Fibroblast of peridontal ligament (primary cell): ENCODE measurements around the gene JAZF1.
A peak's percentile ranks its signal among the peaks of the same experiment; 100 is the strongest.

ENCODE experiments used
- DNase-seq: peaks from one replicate; pipeline ENCODE4 v3.0.0-alpha.2; 2010; ENCODE audit errors: extremely low read depth

JAZF1 gene

DNA sequence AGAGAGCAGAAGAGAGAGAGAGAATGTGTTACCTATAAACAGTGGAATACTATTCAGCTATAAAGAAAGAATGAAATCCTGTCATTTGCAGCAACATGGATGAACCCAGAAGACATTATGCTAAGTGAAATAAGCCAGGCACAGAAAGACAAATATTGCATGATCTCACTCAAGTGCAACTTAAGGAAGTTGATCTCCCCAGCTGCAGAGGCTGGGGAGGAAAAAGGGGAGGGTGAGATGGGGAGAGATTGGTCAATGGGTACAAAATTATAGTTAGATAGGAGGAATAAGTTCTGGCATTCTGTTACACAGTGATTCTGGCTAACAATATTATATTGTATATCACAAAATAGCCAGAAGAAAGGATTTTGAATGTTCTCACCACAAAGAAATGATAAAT, 11.2 kb upstream of the JAZF1 start:
- no peak for DNase-seq

DNA sequence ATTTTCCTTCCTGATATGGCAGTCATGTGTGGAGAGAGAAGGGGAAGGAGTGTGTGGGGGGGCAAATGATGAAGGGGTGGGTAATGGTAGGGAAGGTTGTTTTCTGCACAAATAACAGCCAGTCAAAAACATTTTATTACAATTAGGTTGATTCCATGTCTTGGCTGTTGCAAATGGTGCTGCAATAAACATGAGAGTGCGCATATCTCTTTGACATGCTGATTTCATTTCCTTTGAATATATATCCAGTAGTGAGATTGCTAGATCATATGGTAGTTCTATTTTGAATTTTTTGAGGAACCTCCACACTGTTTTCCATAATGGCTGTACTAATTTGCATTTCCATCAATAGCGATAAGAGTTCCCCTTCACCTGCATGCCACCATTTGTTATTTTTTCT, 10.6 kb upstream of the JAZF1 start:
- DNase-seq = no peak

DNA sequence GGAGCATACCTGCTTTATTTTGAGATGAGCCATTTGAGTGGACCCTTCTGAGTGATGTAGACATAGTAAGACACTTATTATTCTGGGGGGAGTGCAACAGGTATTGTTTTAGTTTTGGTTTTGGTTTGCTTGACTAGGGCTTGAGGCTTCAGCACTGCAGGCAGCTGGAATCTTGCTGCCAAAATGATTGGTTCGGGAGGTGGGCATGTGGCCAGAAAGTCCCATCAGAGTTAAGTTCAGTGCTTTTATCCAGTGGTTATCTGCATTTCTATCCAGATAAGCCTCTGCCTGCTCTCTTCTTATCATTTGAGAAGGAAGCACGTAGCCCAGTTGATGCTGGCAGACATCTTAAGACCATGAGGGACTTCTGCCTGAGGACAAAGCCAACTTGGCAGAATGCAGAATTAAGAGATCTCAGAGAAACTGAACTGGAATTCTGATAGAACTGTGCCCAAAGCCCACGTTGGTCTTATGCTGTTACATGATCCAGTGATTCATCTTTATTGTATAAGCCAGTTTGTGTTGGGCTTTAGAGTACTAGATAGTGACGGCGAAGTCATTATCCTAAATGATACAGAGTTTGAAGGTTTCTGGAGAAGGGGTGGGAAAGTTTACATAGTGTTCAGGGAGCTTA, 9.6 kb upstream of the JAZF1 start:
- DNase-seq = peak; percentile 34

DNA sequence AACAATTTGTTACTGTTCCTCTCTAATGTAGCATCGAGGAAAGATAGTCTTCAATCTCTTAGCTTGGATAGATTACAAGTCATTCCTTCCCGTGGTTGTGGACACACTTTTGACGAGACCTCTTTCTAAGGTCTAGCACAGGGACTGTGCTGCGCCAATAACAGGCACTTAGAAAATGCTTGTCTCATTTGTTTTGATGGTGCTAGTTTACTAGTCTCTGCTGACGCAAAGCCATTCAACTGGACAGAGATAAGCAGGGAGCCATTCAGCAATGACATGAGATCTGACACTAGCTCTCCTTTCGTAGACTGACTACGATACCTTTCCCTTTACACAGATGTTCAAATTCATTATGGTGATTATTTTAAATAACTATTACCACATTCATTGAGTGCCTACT, 6.4 kb upstream of the JAZF1 start:
- DNase-seq = no peak

DNA sequence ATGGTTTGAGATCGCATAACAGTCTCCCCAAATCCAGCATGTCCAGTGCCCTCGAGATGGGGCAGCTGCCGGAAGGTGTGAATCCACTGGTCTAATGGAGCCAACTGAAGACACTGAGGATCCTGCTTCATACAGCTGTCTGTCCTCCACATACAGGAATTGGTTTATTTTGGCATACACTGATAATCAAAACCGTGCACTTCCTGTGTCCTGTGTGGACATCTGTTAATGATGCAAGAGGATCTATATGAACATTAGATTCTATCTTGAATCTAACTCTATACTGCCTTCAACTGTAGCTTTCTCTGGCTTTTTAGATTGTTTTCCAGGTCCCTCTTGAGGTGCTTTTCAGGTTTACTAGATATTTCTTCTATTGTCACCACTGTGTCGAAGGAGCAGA, 3.0 kb upstream of the JAZF1 start:
- no peak for DNase-seq

DNA sequence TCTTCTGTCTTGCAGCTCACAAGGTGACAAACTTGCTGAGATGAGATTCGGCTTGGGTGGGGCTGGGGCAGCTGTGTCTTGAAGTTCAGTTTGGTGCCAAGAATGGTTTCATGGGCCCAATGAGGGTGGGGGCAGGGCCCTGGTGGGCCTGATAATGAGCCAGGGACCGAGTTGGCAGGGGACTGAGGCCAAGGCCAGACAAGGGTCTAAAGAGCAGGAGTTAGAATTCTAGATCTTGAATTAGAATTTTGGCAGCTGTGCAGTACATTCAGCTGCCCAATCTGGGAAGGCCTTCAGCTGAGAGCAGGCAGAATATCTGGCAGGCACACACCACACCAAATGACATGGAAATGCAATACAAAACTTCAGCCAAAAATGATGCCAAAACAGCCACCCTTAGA, 1.5 kb upstream of the JAZF1 start:
- no peak for DNase-seq

DNA sequence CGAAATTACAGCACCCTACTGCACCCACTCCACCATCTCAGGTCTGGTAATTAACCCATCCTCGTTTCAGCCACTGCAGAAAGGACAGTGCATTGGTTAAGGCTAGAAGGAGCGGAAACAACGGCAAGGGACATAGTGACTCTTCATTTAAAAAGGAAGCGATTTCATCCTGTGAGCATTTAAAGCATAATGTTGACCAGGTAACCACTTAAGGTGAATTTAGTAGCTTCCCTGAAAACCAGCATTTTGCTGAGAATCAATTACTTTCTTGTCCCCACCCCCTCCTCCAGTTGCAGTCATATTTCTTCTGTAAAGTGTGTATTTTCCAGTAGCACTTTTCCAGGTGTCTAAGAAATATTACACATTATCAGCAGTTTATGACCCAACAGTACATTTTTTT, 821 bp upstream of the JAZF1 start:
- no peak for DNase-seq

DNA sequence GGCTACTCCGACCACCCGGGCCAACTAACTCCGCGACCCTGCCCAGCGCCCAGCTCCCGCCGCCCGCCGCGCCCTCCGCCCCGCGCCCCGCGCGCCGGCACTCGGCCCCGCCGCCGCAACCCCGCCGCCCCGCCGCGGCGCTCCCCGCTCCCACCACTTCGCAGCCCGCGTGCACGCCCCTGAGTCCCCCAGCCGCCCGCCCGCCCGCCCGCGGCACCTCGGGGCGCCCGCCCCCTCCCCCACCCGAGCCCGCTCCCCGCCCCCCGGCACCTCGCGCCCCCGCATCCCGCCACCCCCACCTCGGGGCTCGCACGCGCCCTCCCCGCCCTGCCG, 598 bp downstream of the JAZF1 start:
- DNase-seq = no peak

DNA sequence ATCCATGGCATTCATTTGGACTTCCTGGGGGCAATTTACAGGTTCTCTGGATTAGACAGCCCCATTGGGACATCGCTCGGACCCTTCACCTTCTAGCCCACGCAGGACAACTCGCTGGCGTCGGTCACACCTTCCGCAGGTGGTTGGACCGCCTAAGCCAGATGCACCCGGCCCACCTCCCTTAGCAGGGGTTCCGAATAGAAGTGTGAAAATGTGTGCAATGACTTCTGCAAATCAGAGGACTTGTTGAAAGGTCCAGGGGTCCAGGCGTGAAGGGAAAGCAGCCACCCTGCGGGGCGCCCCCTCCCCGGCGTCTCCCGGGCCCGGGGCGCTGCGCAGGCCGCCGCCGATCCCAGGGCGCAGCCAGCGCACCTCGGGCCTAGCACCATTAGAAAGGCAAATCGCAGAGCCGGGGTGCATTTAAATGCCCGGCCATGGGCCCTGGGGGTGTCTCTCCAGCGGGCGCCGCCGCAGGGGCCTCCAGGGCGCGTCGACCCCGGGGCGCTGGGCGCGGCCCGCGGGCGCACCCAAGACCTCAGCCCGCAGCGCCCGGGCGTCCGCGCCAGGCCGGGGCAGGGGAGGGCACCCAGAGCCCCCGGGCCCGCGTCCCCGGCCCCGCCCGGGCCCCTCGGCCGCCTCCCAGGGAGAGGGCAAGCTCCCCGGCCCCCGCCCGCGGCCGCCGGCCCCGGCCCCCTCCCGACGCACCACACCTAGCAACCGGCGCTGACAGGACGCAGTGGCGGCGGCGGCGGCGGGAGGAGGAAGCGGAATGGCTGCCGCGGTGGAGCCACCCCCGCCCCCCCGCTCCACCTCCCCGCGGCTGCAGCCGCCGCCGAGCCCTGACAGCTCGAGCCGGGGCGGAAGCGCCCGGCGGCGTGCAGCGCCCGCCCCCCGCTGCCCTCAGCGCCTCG, 1.2 kb downstream of the JAZF1 start:
- DNase-seq = no peak

DNA sequence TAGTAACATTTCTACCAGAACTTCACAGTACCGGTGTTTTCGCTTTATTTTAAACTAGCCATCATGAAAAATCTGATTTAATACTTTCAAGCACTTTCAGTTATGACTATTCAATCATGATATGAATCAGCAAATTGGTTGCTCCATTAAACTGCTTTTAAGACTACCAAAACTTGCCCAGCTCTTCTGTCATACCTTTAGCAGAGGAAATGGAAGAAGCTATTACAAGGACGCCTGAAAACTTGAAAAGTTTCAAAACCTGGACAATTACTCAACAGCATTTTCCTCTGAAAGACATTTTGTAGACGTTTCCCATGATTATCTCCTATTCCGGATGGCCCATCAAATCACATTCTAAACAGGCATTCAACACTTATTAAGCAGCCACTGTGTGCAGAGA, 2.0 kb downstream of the JAZF1 start:
- no peak for DNase-seq

DNA sequence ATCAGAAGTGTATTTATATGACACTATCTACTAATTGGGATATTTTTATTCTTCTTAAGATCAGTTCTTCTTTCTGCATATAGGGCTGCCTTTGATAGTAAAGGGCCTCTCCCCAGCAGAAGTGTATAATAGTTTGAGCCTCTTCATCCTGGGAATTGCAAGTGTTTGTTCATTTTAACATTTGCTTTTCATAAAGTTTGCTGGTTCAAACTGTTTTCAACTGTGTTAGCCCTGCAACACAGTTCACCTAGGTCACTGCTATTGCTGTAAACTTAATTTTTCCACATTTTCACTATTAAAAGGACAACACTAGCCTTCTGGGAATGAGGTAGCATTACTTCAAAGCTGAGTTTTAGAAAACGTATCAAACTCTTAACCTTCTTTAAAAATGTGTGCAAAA, 2.8 kb downstream of the JAZF1 start:
- no peak for DNase-seq

DNA sequence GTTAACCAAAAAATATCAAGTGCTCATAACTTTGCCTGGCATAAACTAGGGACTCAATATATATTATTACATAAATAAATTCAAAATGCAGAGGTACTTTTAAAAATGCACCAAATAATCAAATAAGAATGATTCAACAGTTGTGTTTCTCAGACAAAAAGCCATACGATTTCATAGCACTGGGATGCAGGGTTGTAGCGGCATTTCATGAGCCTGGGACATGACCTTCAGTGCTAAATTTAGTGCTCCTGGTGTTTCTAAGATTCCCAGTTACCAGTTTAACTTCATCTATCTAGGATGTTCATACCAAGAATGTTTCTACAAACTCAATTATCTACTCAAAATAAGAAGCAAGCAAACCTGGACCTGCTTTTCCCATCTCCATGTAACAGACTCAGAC, 4.0 kb downstream of the JAZF1 start:
- no peak for DNase-seq

DNA sequence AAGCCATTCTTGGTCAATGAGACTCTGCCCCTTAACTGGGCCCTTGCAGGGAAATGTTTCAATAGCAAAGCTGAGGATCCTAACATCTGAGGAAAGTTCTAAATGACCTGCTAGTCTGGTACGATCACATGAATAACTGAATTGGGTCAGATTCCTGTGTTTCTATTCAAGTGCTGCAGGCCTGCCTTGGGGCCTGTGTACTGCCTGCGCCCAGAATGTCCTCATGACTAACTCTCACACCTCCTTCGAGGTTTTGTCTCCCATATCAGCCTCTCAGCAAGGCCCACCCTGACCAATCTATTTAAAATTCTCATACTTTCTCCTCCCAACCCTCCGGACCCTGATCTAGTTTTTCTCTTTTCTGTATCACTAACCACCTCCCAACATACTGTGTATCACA, 4.4 kb downstream of the JAZF1 start:
- DNase-seq = no peak

DNA sequence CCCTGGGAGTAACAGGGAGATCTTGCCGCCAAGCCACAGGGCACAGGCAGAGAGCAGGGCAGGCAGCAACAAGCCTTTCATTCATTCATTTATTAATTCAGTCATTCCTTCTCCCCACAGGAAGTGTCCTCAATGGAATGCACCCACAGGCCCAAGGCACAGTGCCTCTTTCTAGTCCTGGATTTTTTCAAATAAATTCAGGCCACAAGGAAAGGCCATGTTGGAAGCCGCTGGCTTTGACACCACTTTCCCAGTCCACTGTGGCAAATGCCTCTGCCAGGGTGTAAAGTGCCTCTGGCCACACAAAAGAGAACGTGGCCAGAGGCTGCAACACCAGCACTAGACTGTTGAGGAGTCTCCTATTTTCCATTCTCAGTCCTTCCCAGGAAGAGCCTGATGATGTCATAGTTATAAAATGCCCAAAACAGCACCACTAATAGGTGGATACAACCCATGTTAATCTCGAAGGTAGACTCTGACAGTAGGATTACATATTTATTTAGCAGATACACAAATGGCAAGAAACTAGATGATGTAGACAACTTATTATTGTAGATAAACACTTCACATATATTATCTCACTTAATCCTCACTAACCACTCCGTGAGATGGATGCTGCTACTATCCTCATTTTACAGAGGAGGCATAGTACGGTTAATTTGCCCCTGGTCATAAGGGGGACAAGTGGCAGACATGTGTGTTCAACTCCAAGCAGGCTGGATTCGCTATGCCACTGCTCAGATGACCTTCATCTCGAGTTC, 5.5 kb downstream of the JAZF1 start:
- DNase-seq = no peak

DNA sequence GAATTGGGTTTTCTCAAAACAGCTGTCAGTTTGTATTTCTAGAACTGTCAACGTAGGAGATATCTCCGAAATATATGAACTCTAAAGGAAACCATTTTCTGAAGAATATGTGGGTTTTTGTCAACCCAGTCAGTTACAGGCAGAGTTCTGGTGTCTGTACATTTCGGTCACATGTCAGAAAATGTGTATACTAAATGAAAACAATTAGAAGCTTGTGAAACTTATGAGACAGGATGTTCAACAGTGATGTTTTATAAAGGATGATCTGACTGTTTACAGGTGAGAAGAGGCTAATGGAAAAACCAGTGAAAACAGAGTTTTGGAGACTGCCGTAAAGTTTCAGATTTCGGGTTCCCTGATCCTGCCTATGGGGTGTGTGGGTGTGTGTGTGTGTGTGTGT, 6.2 kb downstream of the JAZF1 start:
- no peak for DNase-seq

DNA sequence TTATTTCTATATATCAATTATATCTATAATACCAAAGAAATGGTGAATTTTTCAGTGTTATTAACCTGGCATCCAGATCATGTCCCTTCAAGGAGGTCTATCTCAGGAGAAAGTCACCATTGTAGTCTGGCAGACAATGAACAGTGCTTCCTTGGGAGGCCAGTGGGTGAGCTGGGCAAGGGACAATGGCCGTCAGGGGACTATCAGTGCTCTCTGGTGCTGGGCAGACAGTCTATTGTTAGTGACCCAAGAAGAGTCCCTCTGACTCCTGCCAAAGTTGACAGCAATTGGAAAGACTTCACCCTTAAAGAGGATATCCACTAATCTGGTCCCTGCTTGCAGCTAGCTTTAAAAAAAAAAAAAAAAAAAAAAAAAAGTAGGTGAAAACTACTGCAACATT, 7.1 kb downstream of the JAZF1 start:
- DNase-seq = no peak

DNA sequence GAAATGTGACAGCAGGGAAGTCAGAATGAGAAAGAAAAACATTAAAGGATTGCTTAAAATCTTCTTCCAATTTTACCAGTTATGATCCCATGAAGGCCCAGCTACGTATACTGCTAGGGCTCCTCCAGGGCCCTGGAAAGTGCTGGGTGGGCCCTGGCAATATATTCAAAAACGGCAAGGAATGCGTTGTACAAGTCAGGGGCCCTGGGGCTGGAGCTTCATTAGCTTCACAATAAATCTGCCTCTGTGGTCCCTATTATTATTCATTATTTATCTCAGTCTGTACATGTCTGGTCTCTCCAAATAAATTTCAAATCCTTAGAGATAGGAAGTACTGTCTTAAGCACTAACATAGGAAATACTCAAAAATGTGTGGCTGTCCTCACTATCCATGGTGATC, 7.6 kb downstream of the JAZF1 start:
- no peak for DNase-seq

DNA sequence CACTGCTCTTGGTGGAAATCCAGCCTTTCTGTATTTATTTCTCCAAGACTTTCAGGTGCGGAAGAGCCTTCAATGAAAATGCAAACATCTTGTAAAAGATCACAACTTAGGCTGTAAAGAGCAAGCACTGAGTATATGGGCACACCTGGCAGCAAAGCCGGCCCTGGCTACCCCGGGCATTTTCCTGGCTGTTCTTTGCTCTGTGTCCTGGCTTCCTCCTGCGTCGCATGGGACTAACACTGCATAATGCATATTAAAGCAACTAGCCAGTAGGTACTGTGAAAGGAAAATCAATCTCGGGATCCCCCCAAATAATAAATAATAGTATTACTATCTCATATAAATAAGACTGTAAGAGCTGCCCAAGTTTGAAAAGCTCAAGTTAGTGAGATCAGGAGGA, 9.9 kb downstream of the JAZF1 start:
- no peak for DNase-seq

DNA sequence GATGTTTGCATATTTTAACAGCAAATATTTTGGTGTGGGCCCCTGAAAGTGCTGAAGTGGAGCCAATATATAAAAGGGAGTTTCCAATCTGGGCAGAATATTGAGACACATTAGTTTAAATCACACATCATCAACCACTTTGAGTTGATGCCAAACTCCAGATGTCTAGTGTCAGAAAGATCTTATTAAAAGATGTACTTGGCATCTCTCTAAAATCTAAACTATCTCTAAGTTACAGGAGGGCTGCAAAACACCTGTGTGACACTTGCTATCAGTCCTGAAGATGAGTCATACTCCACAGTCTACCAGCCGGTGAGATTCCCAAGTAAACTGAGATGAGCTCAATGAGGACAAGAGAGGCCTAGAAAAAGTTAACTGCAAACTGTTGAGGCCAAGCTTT, 11.4 kb downstream of the JAZF1 start:
- DNase-seq = no peak

DNA sequence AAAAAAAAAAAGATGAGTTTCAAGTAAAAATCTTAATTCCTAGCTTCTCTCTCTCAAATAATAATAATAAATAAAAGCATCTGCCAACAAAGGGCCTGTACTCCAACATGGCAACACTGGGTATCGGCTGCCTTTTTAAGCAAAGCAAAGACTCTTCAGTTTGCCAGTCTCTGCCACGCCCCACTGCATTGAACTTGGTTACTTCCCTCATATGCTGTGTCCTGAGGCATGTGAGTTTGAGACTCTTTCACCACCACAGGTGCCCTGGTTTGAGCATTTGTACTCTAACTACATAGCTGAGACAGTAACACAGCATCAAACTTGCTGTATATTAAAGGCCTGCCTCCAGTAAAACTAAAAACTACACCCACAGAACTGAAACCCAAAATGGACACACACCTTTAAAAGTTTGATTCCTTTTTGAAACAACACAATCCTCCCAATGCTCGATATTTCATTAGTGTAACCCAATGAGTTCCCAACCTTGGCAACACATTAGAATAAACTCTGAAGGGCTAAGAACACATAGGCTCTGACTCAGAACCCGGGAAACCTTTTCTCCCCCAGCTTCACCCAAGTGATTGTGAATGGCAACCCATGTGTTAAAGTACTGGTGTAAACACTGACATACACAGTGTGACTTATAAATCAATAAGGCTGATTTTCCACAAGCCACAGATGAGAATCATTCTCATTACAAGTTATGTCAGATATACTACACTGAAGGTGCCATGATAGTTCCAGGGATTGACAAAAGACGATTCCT, 12.0 kb downstream of the JAZF1 start:
- no peak for DNase-seq

DNA sequence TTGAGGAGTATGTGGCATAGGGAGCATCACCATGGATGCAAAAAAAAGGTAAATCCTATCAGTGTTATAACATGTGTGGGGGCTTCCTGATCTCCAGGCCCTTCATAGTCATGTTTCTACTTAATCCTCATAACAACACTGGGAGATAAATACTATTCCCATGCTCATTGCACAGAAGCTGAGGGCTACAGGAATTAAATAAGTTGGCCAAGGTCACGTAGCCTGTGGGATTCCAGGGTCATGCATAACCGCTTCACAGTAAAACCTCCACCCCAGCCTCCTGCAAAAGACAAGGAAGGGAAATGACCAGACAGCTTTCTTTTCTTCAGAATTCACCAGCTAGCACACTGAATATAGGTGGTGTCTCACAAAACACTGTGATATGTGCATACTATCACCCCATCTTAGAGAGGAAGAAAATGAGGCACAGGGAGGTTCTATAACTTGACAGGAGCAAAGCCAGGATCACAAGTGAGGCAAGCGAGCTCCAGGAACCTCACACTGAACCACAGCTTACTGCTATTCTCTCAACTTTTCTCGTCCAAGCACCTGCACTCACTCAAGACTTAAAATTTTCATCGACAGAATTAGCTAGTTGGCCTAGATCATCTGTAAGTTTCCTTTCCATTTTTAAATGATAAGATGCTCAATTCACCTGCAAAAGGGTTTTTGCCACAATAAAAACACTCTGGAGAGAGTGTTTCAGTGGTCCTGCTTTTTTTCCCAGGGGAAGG, 13.4 kb downstream of the JAZF1 start:
- peak; percentile 49 for DNase-seq
